Measurements from ENCODE around the gene BBX.
"Not testable (repeated sequence)": the region's sequence is repeated elsewhere in the genome, so short reads cannot be mapped to it uniquely, and the experiment has no call there.

The BBX gene

GRCh38 chr3:107682580-107682979 lies 159.8 kb downstream of the BBX start:
- no peak for DNase-seq (ENCODE audit: low read depth in 2 of 3, low spot score in 2 of 3)

- no peak for DNase-seq (ENCODE audit: low read depth in 2 of 3, low spot score in 2 of 3)
Measured at GRCh38 chr3:107683447-107683846, 160.7 kb downstream of the BBX start.

GRCh38 chr3:107684431-107684925 lies 161.7 kb downstream of the BBX start:
- DNase-seq (ENCODE audit: low read depth in 2 of 3, low spot score in 2 of 3), result no peak

GRCh38 chr3:107685383-107685782 lies 162.6 kb downstream of the BBX start:
- no peak for DNase-seq (ENCODE audit: low read depth in 2 of 3, low spot score in 2 of 3)

GRCh38 chr3:107687056-107687581 lies 164.4 kb downstream of the BBX start:
- DNase-seq (ENCODE audit: low read depth in 2 of 3, low spot score in 2 of 3), result no peak

- no peak for DNase-seq (ENCODE audit: low read depth in 2 of 3, low spot score in 2 of 3)
Measured at GRCh38 chr3:107689355-107689754, 166.6 kb downstream of the BBX start.

- no peak for DNase-seq (ENCODE audit: low read depth in 2 of 3, low spot score in 2 of 3)
Measured at GRCh38 chr3:107690522-107691138, 167.9 kb downstream of the BBX start.

- not testable (repeated sequence) for DNase-seq (ENCODE audit: low read depth in 2 of 3, low spot score in 2 of 3)
Measured at GRCh38 chr3:107691984-107692383, 169.2 kb downstream of the BBX start.

- not testable (repeated sequence) for DNase-seq (ENCODE audit: low read depth in 2 of 3, low spot score in 2 of 3)
Measured at GRCh38 chr3:107697348-107697747, 174.6 kb downstream of the BBX start.

- not testable (repeated sequence) for DNase-seq (ENCODE audit: low read depth in 2 of 3, low spot score in 2 of 3)
Measured at GRCh38 chr3:107697855-107698254, 175.1 kb downstream of the BBX start.

- no peak for DNase-seq (ENCODE audit: low read depth in 2 of 3, low spot score in 2 of 3)
Measured at GRCh38 chr3:107699682-107700081, 176.9 kb downstream of the BBX start.

GRCh38 chr3:107701299-107701698 lies 178.5 kb downstream of the BBX start:
- DNase-seq (ENCODE audit: low read depth in 2 of 3, low spot score in 2 of 3), result no peak

- no peak for DNase-seq (ENCODE audit: low read depth in 2 of 3, low spot score in 2 of 3)
Measured at GRCh38 chr3:107704477-107704876, 181.7 kb downstream of the BBX start.

GRCh38 chr3:107705046-107705445 lies 182.3 kb downstream of the BBX start:
- no peak for DNase-seq (ENCODE audit: low read depth in 2 of 3, low spot score in 2 of 3)

- DNase-seq (ENCODE audit: low read depth in 2 of 3, low spot score in 2 of 3), result no peak
Measured at GRCh38 chr3:107710851-107711250, 188.1 kb downstream of the BBX start.

- no peak for DNase-seq (ENCODE audit: low read depth in 2 of 3, low spot score in 2 of 3)
Measured at GRCh38 chr3:107716734-107717133, 194.0 kb downstream of the BBX start.

GRCh38 chr3:107718547-107718946 lies 195.8 kb downstream of the BBX start:
- no peak for DNase-seq (ENCODE audit: low read depth in 2 of 3, low spot score in 2 of 3)

GRCh38 chr3:107727102-107727501 lies 204.3 kb downstream of the BBX start:
- no peak for DNase-seq (ENCODE audit: low read depth in 2 of 3, low spot score in 2 of 3)

GRCh38 chr3:107729686-107730085 lies 206.9 kb downstream of the BBX start:
- DNase-seq (ENCODE audit: low read depth in 2 of 3, low spot score in 2 of 3), result no peak

- no peak for DNase-seq (ENCODE audit: low read depth in 2 of 3, low spot score in 2 of 3)
Measured at GRCh38 chr3:107734317-107734716, 211.6 kb downstream of the BBX start.

GRCh38 chr3:107737914-107738313 lies 215.2 kb downstream of the BBX start:
- no peak for DNase-seq (ENCODE audit: low read depth in 2 of 3, low spot score in 2 of 3)

GRCh38 chr3:107738486-107739183 lies 215.9 kb downstream of the BBX start:
- DNase-seq (ENCODE audit: low read depth in 2 of 3, low spot score in 2 of 3), result no peak

Data from activated CD8-positive, alpha-beta memory T cell treated with anti-CD3 and anti-CD28 coated beads for 48 hours (primary cell).